Measurements from ENCODE around the gene TXNRD2.
"Not testable (repeated sequence)": the region's sequence is repeated elsewhere in the genome, so short reads cannot be mapped to it uniquely, and the experiment has no call there.

TXNRD2 gene

GRCh38 chr22:19890502-19891316 lies 50.9 kb downstream of the TXNRD2 start:
- no peak for DNase-seq (ENCODE audit: low read depth in 2 of 3, low spot score in 2 of 3)

DNA sequence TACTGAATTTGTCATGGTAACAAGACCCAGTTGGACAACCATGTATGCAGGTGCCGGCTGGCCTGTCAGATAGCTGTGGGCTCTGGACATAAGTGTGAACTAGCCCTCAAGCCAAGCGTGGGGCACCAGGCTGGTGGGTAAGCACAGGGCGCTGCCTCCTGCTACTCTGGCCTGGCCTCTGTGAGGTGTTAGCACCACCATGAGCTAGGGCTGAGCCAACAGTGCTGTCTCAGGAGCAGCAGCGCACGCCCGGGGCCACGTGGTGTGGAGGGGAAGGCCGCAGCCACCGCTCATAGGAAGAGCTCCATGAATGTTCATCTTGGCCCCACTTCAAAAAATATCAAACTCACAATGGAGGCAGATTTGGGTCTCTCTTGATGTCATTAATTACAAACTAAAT lies 51.7 kb downstream of the TXNRD2 start:
- no peak for DNase-seq (ENCODE audit: low read depth in 2 of 3, low spot score in 2 of 3)

- DNase-seq (ENCODE audit: low read depth in 2 of 3, low spot score in 2 of 3) = no peak
These were observed 53.4 kb downstream of the TXNRD2 start for GRCh38 chr22:19888131-19888746.

DNA sequence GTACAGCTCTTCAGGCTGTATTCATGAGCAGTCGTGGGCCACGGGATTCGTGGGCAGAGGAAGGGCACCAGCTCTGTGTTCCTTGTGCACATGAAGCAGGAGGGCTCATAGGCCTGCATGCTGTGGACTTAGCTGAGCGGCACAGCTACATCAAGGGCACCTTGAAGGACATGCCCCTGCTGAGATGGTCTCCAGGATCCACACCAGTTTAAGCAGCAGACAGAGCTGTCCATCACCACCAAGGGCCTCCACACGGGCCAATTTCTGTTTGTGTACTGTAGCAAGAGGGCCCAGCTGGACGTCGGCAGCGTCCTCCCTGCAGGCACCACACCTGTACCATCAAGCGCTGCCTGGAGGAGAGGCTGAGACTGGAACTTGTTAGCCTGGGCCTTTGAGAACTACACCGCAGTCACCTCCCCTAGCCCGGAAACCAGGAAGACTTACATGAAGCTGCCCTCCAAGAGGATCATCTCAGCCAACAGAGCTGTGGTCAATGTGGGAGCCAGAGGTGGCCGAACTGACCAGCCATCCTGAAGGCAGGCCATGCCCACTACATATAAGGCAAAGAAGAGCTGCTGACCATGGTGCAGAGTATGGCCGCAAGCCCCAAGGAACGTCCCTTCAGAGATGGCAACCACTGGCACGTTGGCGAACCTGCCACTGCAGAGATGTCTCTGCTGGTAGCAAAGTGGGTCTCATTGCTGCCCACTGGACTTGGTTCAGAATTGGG lies 54.2 kb downstream of the TXNRD2 start:
- DNase-seq (ENCODE audit: low read depth in 2 of 3, low spot score in 2 of 3) = no peak

- DNase-seq (ENCODE audit: low read depth in 2 of 3, low spot score in 2 of 3) = no peak
These were observed 54.9 kb downstream of the TXNRD2 start for GRCh38 chr22:19886605-19887255.

- no peak for DNase-seq (ENCODE audit: low read depth in 2 of 3, low spot score in 2 of 3)
These were observed 55.6 kb downstream of the TXNRD2 start for GRCh38 chr22:19885841-19886592.

- no peak for DNase-seq (ENCODE audit: low read depth in 2 of 3, low spot score in 2 of 3)
These were observed 56.5 kb downstream of the TXNRD2 start for GRCh38 chr22:19884954-19885751.

DNA sequence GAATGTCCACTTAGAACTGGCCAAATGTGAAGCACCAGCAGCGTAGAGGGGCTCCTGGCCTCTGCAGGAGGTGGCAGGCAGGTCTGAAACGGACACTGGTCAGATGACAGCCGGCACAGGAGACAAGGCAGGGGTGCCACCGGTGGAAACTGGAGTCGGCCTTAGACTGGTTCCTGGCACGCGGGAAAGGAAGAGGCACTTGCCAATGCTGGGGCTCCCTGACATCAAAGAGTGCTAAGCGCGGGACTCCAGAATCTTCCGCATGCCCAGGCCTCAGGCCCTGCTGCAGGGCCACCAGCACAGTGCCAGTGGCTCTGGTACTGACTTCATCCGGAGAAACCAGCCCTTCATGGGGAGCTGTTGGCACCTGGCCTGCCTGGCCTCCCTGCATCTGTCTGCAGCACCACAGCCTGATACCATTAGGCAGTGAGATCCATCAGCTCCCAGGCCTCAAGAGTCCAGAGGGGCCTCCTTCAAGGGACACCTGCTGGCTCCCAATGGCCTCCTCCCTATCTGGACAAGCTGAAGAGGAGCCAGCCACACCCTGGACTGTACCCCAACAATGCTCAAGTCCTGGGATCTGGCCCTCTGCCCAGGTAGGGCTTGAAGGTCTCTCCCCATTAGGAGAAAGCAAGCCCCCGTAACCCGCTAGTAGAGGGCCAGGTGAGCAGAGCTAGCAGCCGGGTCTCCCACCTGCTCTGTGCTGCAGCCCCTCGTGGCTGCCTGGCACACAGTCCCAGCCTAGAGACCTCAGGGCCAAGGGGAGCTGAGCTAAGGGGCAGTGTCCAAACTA lies 57.3 kb downstream of the TXNRD2 start:
- no peak for DNase-seq (ENCODE audit: low read depth in 2 of 3, low spot score in 2 of 3)

- DNase-seq (ENCODE audit: low read depth in 2 of 3, low spot score in 2 of 3) = not testable (repeated sequence)
These were observed 58.2 kb downstream of the TXNRD2 start for GRCh38 chr22:19883446-19883845.

GRCh38 chr22:19882446-19883381 lies 58.9 kb downstream of the TXNRD2 start:
- DNase-seq (ENCODE audit: low read depth in 2 of 3, low spot score in 2 of 3) = no peak

GRCh38 chr22:19880786-19881569 lies 60.6 kb downstream of the TXNRD2 start:
- no peak for DNase-seq (ENCODE audit: low read depth in 2 of 3, low spot score in 2 of 3)

DNA sequence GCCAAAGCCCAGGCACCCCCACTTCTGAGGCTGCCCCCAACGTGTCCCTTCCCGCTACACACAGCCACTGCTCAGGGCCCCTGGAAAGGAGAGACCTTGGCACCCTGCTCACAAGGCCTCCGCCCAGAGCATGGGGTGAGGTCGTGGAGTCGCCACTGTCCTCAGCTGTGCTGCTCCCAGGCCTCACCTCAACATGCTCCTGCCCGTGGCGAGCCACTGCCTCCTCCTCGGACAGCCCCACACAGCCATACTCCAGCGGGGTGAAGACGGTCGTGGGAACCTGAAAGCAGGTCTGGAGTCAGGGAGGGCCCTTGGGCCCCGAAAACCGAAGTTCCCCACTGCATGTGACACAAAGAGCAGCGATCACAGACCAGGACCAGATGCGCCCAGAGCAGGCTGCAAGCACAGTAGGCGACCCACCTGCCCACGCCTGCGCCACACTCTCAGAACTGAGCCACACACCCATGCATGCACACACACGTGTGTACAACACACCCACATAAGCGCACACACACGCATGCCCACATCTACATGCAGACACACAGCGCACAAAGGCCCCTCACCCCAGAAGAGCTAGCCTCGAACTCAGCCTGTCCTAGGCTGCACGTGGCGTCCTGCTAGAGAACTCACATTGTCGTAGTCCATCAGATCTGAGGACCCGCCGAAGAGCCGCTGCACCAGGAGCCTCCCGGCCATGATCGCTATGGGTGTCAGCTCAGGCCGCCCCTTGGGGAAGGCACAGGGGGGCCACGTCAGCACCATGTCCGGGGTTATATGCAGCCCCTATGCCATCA lies 61.4 kb downstream of the TXNRD2 start:
- no peak for DNase-seq (ENCODE audit: low read depth in 2 of 3, low spot score in 2 of 3)

- no peak for DNase-seq (ENCODE audit: low read depth in 2 of 3, low spot score in 2 of 3)
These were observed 62.0 kb downstream of the TXNRD2 start for GRCh38 chr22:19879643-19879991.

DNA sequence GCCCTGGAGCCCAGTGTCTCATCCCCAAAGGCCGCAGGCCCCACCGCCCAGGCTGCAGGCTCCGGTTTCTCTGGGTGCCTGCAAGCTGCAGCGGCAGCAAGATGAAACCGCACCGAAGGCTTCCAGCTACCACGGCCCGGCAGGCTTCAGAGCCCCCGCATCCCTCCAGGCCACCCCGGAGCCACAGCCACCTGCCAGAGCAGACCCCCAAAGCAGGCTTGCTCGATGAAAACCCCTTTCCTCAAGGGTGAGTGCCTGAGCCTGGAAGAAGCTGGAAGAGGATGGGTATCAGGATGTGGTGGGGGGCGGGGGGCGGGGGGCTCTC lies 62.4 kb downstream of the TXNRD2 start:
- no peak for DNase-seq (ENCODE audit: low read depth in 2 of 3, low spot score in 2 of 3)

DNA sequence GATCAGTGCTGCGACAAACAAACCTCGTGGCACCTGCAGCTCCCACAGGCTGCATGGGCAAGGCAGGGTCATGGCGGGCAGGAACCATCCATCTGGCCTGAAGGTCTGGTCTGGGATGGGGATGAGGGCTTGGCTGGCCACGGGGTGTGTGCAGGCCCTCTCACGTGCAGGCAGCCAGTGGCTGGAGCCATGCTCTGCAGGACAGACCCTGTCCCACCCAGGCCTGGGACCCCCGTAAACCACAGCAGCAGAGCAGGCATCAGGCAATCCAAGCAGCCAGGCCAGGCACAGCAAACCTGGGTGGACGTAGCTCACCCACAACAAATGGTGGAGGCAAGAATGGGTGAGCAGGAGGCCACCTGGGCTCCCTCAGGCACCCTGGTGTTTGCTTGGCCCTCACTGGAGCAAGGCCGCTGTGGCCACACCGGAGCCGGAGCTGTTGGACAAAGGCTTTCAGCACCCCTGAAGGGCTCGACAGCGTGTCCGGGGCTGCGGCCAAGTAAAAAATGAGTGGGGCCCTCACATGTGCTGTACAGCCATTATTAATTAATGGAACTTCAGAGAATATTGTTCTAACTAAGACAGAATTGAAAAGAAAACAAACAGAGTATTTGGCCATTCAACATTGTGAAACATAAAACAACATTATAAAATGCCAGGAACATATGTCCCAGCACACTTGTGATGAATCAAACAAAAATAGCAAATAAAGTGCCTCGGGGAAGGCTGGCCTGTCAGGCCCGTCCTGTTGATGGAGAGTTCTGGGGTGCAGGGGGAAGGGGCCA lies 63.0 kb downstream of the TXNRD2 start:
- no peak for DNase-seq (ENCODE audit: low read depth in 2 of 3, low spot score in 2 of 3)
